GM10266 (cell line): Measurements from ENCODE around the gene TNFRSF19.

ENCODE experiments used
- DNase-seq: peaks from one replicate; pipeline ENCODE4 v3.0.0; 2012; ENCODE audit errors: extremely low spot score
- CTCF ChIP-seq: IDR thresholded peaks from 2 replicates; pipeline ENCODE4 v1.5.1; 2012; ENCODE audit warnings: mild to moderate bottlenecking, low read depth; ENCODE audit not compliant: control insufficient read depth, insufficient read depth; ENCODE audit errors: missing control alignments

The TNFRSF19 gene

DNA sequence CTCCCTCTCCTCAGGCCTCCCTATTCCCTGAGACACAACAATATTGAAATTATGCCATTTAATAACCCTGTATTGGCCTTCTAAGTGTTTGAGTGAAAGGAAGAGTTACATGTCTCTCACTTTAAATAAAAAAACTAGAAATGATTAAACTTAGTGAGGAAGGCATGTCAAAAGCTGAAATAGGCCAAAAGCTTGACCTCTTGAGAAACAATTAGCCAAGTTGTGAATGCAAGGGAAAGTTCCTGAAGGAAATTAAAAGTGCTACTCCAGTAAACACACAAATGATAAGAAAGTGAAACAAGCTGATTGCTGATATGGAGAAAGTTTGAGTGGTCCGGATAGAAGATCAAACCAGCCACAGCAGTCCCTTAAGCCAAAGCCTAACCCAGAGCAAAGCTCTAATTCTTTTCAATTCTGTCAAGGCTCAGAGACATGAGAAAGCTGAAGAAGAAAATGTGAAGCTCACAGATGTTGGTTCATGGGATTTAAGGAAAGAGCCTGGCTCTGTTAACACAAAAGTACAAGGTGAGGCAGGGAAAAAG is 127.6 kb downstream of the TNFRSF19 start:
- TF ChIP-seq CTCF: no peak

DNA sequence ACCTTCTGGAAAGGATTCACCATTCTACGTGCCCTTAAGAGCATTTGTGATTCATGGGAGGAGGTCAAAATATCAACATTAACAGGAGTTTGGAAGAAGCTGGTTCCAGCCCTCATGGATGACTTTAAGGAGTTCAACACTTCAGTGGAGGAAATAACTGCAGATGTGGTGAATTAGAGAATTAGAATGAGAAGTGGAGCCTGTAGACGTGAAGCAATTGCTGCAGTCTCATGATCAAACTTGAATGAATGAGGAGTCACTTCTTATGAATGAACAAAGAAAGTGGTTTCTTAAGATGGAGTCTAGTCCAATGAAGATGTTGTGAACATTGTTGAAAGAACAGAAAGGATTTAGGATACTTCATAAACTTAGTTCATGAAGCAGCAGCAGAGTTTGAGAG is 129.1 kb downstream of the TNFRSF19 start:
- DNase-seq: no peak
- TF ChIP-seq CTCF: no peak

More for the DNA sequence above, 127.6 kb downstream of the TNFRSF19 start:
- DNase-seq: no peak

GRCh38 chr13:23701186-23701585 is 131.0 kb downstream of the TNFRSF19 start:
- TF ChIP-seq CTCF: no peak
- DNase-seq: no peak

- DNase-seq: no peak
These were observed 131.4 kb downstream of the TNFRSF19 start for GRCh38 chr13:23701636-23702035.

DNA sequence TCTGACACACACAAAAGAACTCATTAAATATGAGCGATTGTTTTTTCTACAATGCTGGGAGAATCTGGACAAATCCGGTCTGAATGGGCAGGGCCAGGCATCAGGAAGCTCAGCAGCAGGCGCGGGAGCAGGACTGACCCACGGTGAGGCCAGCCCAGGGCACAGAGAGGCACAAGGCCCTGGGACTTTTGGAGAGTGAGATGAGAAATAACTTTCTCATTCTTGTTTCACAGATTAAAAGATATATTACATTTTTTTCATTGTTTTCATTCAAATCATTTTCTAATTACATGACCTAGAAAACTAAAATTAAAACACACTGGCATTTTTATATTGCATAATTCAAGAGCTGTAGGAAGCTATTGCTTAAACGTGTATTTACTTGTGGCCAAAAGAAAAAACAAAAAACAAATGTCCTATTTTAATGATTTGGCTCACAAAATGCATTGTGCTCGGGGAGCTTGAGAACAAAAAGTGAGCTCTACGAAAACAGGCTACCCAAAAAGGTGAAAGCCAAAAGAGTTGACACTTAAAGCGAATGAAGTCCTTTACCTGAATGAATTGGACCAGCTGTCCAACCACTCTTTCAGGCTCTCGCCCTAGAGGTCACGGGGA is 133.1 kb downstream of the TNFRSF19 start:
- no peak for TF ChIP-seq CTCF

More at GRCh38 chr13:23701636-23702035, 131.4 kb downstream of the TNFRSF19 start:
- TF ChIP-seq CTCF: no peak

GRCh38 chr13:23705583-23705982 is 135.4 kb downstream of the TNFRSF19 start:
- TF ChIP-seq CTCF: no peak
- DNase-seq: no peak

More for the DNA sequence above, 133.1 kb downstream of the TNFRSF19 start:
- DNase-seq: no peak

- DNase-seq: no peak
- peak; percentile 37 for TF ChIP-seq CTCF
These were observed 137.5 kb downstream of the TNFRSF19 start for GRCh38 chr13:23707674-23708073.
